Fibroblast of villous mesenchyme (primary cell): ENCODE results near the gene NFRKB. TPM values are rescaled to one million over a fixed set of nuclear protein-coding genes. Genes with fewer than 3 reads are reported as not detected.

ENCODE experiments used
- DNase-seq: peaks from one replicate; pipeline ENCODE4 v3.0.0-alpha.2; 2010; ENCODE audit warnings: low read depth
- H3K4me3 ChIP-seq: 2 replicates; pipeline ENCODE4 v1.5.1; 2011; ENCODE audit warnings: low read depth, mild to moderate bottlenecking, low read length
- CTCF ChIP-seq: IDR thresholded peaks from 2 replicates; pipeline ENCODE4 v1.5.1; 2012; ENCODE audit warnings: low read depth, mild to moderate bottlenecking, low read length; ENCODE audit not compliant: insufficient read depth
- total RNA-seq: library from RNA; depleted of rRNA; stranded (reverse); fragments of >200 nt; gene quantifications from 2 replicates; pipeline ENCODE4 v1.2.3, GENCODE V29; 2012

Gene NFRKB
- total RNA-seq, 1 donor: 22.5 TPM

- DNase-seq: no peak
- no peak overlapping the region for H3K4me3 ChIP-seq
- no peak for TF ChIP-seq CTCF
These were observed 33.7 kb upstream of the NFRKB start for GRCh38 chr11:129928923-129929692.

- no peak overlapping the region for H3K4me3 ChIP-seq
- no peak for DNase-seq
- no peak for TF ChIP-seq CTCF
These were observed 27.3 kb upstream of the NFRKB start for GRCh38 chr11:129922674-129923073.

- no peak for TF ChIP-seq CTCF
- DNase-seq: no peak
- no peak overlapping the region for H3K4me3 ChIP-seq
These were observed 23.0 kb upstream of the NFRKB start for GRCh38 chr11:129918361-129918760.

- H3K4me3 ChIP-seq: no peak overlapping the region
- no peak for TF ChIP-seq CTCF
- no peak for DNase-seq
These were observed 21.9 kb upstream of the NFRKB start for GRCh38 chr11:129917231-129917630.

GRCh38 chr11:129911298-129911697 is 15.9 kb upstream of the NFRKB start:
- peak; percentile 16 for DNase-seq
- H3K4me3 ChIP-seq: no peak overlapping the region
- TF ChIP-seq CTCF: no peak

GRCh38 chr11:129910360-129910759 is 15.0 kb upstream of the NFRKB start:
- no peak overlapping the region for H3K4me3 ChIP-seq
- no peak for DNase-seq
- no peak for TF ChIP-seq CTCF

DNA sequence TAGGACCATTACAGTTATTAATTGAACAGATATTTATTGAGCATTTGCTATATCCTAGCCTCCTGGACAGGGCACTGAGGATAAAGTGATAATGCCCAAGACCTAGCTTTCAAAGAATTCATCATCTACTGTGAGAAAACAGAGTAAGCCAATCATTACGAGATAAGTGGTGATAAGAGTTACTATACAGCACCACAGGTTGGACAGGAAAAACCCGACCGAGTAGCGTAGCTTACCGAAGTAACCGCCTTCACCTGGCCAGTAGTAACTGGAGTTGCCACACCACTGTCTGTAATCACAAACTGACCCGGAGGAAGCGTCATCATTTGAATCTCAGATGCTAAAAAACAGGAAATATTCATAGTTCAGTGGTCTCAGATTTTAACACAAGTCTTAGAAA is 10.0 kb upstream of the NFRKB start:
- no peak for DNase-seq
- no peak for TF ChIP-seq CTCF
- no peak overlapping the region for H3K4me3 ChIP-seq
